ENCODE data around the gene AMPD3. TPM values are rescaled to one million over a fixed set of nuclear protein-coding genes. Genes with fewer than 3 reads are reported as not detected.
A peak's percentile ranks its signal among the peaks of the same experiment; 100 is the strongest.

The AMPD3 gene
- total RNA-seq, 1 experiment from 2014 or later, result 3.8 TPM

GRCh38 chr11:10506008-10506370 is 50.9 kb downstream of the AMPD3 start:
- H3K4me3 ChIP-seq (ENCODE audit: insufficient read depth, low read depth, low read length), result no peak overlapping the region
- H3K27me3 ChIP-seq (ENCODE audit: control insufficient read depth, insufficient read depth, low read length), result no peaks in the 10 kb centered on the region
- H3K36me3 ChIP-seq (replicated peaks; ENCODE audit: control insufficient read depth, insufficient read depth, low read length), result no peaks in the 10 kb centered on the region
- DNase-seq, result no peak

GRCh38 chr11:10511181-10511621 is 56.1 kb downstream of the AMPD3 start:
- Histone ChIP-seq H3K4me3 (ENCODE audit: insufficient read depth, low read depth, low read length) (no peak overlapping the region), H3K27me3 (ENCODE audit: control insufficient read depth, insufficient read depth, low read length) (no peaks in the 10 kb centered on the region), H3K36me3 (replicated peaks; ENCODE audit: control insufficient read depth, insufficient read depth, low read length) (no peaks in the 10 kb centered on the region)
- DNase-seq, result peak; percentile 33

GRCh38 chr11:10514202-10514601 is 59.1 kb downstream of the AMPD3 start:
- no peak overlapping the region for H3K4me3 ChIP-seq (ENCODE audit: insufficient read depth, low read depth, low read length)
- no peaks in the 10 kb centered on the region for H3K36me3 ChIP-seq (replicated peaks; ENCODE audit: control insufficient read depth, insufficient read depth, low read length)
- no peaks in the 10 kb centered on the region for H3K27me3 ChIP-seq (ENCODE audit: control insufficient read depth, insufficient read depth, low read length)
- DNase-seq, result no peak

- H3K4me3 ChIP-seq (ENCODE audit: insufficient read depth, low read depth, low read length), result no peak overlapping the region
- no peaks in the 10 kb centered on the region; the same call in 1 of the 2 replicates for H3K36me3 ChIP-seq (replicated peaks; ENCODE audit: control insufficient read depth, insufficient read depth, low read length)
- DNase-seq, result no peak
- no peaks in the 10 kb centered on the region for H3K27me3 ChIP-seq (ENCODE audit: control insufficient read depth, insufficient read depth, low read length)
Observed at GRCh38 chr11:10514709-10515108, 59.6 kb downstream of the AMPD3 start.

- DNase-seq, result no peak
- no peak overlapping the region for H3K4me3 ChIP-seq (ENCODE audit: insufficient read depth, low read depth, low read length)
- H3K27me3 ChIP-seq (ENCODE audit: control insufficient read depth, insufficient read depth, low read length), result no peaks in the 10 kb centered on the region
- H3K36me3 ChIP-seq (replicated peaks; ENCODE audit: control insufficient read depth, insufficient read depth, low read length), result no peaks in the 10 kb centered on the region; the same call in 1 of the 2 replicates
Observed at GRCh38 chr11:10515418-10515817, 60.4 kb downstream of the AMPD3 start.

- Histone ChIP-seq H3K4me3 (ENCODE audit: insufficient read depth, low read depth, low read length) (no peak overlapping the region), H3K27me3 (ENCODE audit: control insufficient read depth, insufficient read depth, low read length) (no peaks in the 10 kb centered on the region), H3K36me3 (replicated peaks; ENCODE audit: control insufficient read depth, insufficient read depth, low read length) (no peaks in the 10 kb centered on the region; the same call in 1 of the 2 replicates)
- DNase-seq, result no peak
Observed at GRCh38 chr11:10518123-10518522, 63.1 kb downstream of the AMPD3 start.

GRCh38 chr11:10518891-10519290 is 63.8 kb downstream of the AMPD3 start:
- H3K36me3 ChIP-seq (replicated peaks; ENCODE audit: control insufficient read depth, insufficient read depth, low read length), result no peaks in the 10 kb centered on the region; the same call in 1 of the 2 replicates
- no peaks in the 10 kb centered on the region for H3K27me3 ChIP-seq (ENCODE audit: control insufficient read depth, insufficient read depth, low read length)
- no peak overlapping the region for H3K4me3 ChIP-seq (ENCODE audit: insufficient read depth, low read depth, low read length)
- no peak for DNase-seq

- H3K36me3 ChIP-seq (replicated peaks; ENCODE audit: control insufficient read depth, insufficient read depth, low read length), result no peaks in the 10 kb centered on the region; the same call in 1 of the 2 replicates
- no peak overlapping the region for H3K4me3 ChIP-seq (ENCODE audit: insufficient read depth, low read depth, low read length)
- no peak for DNase-seq
- H3K27me3 ChIP-seq (ENCODE audit: control insufficient read depth, insufficient read depth, low read length), result no peaks in the 10 kb centered on the region
Observed at GRCh38 chr11:10519630-10520029, 64.6 kb downstream of the AMPD3 start.

- DNase-seq, result no peak
- H3K27me3 ChIP-seq (ENCODE audit: control insufficient read depth, insufficient read depth, low read length), result no peaks in the 10 kb centered on the region
- H3K4me3 ChIP-seq (ENCODE audit: insufficient read depth, low read depth, low read length), result no peak overlapping the region
- H3K36me3 ChIP-seq (replicated peaks; ENCODE audit: control insufficient read depth, insufficient read depth, low read length), result no peaks in the 10 kb centered on the region; the same call in 1 of the 2 replicates
Observed at GRCh38 chr11:10520562-10520961, 65.5 kb downstream of the AMPD3 start.

GRCh38 chr11:10522276-10522675 is 67.2 kb downstream of the AMPD3 start:
- Histone ChIP-seq H3K27me3 (ENCODE audit: control insufficient read depth, insufficient read depth, low read length) (no peaks in the 10 kb centered on the region), H3K36me3 (replicated peaks; ENCODE audit: control insufficient read depth, insufficient read depth, low read length) (no peaks in the 10 kb centered on the region; the same call in 1 of the 2 replicates), H3K4me3 (ENCODE audit: insufficient read depth, low read depth, low read length) (no peak overlapping the region)
- no peak for DNase-seq

- Histone ChIP-seq H3K36me3 (replicated peaks; ENCODE audit: control insufficient read depth, insufficient read depth, low read length) (no peaks in the 10 kb centered on the region; the same call in none of the 2 replicates), H3K4me3 (ENCODE audit: insufficient read depth, low read depth, low read length) (no peak overlapping the region), H3K27me3 (ENCODE audit: control insufficient read depth, insufficient read depth, low read length) (no peaks in the 10 kb centered on the region)
- no peak for DNase-seq
Observed at GRCh38 chr11:10522921-10523320, 67.9 kb downstream of the AMPD3 start.

- no peak for DNase-seq
- H3K36me3 ChIP-seq (replicated peaks; ENCODE audit: control insufficient read depth, insufficient read depth, low read length), result peaks cover under 1% of the 10 kb centered on the region
- H3K27me3 ChIP-seq (ENCODE audit: control insufficient read depth, insufficient read depth, low read length), result no peaks in the 10 kb centered on the region
- no peak overlapping the region for H3K4me3 ChIP-seq (ENCODE audit: insufficient read depth, low read depth, low read length)
Observed at GRCh38 chr11:10524471-10524870, 69.4 kb downstream of the AMPD3 start.

- DNase-seq, result no peak
- Histone ChIP-seq H3K36me3 (replicated peaks; ENCODE audit: control insufficient read depth, insufficient read depth, low read length) (peaks cover 2% of the 10 kb centered on the region), H3K27me3 (ENCODE audit: control insufficient read depth, insufficient read depth, low read length) (no peaks in the 10 kb centered on the region), H3K4me3 (ENCODE audit: insufficient read depth, low read depth, low read length) (no peak overlapping the region)
Observed at GRCh38 chr11:10526974-10527918, 72.2 kb downstream of the AMPD3 start.

- Histone ChIP-seq H3K4me3 (ENCODE audit: insufficient read depth, low read depth, low read length) (no peak overlapping the region), H3K27me3 (ENCODE audit: control insufficient read depth, insufficient read depth, low read length) (no peaks in the 10 kb centered on the region), H3K36me3 (replicated peaks; ENCODE audit: control insufficient read depth, insufficient read depth, low read length) (peaks cover 2% of the 10 kb centered on the region)
- DNase-seq, result no peak
Observed at GRCh38 chr11:10528121-10528520, 73.1 kb downstream of the AMPD3 start.

GRCh38 chr11:10529279-10529678 is 74.2 kb downstream of the AMPD3 start:
- Histone ChIP-seq H3K36me3 (replicated peaks; ENCODE audit: control insufficient read depth, insufficient read depth, low read length) (peaks cover 2% of the 10 kb centered on the region), H3K4me3 (ENCODE audit: insufficient read depth, low read depth, low read length) (no peak overlapping the region), H3K27me3 (ENCODE audit: control insufficient read depth, insufficient read depth, low read length) (no peaks in the 10 kb centered on the region)
- DNase-seq, result no peak

All from H7 (cell line).